GM12874 (cell line): ENCODE data around the gene MRPL55.

Source experiments
- TF ChIP-seq, protein P1 (sequence below): IDR thresholded peaks from 2 replicates; pipeline ENCODE4 v1.5.1; 2011; ENCODE audit warnings: low read depth, mild to moderate bottlenecking, control low read depth, low read length, moderate library complexity; ENCODE audit not compliant: insufficient read depth

MRPL55 gene

DNA sequence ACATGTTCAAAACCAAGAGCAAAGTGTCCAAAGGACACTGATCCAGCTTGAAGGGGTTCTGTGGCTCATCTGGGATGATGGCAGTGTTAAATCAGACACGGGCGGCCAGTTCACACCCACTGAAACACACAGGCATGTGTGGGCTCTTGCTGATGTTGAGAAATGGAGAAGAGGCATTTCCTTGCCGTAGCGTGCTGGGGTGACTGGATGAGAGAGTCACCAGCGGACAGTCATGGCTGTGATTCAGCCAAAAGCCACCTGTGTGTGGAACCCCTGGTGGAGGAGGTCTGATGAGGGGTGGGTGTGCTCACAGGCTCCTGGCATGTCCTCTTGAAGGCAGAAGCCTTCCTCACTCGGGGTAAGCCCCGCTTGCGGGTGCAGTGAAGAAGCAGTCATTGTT is 13.2 kb downstream of the MRPL55 start:
- TF ChIP-seq, protein P1, sequence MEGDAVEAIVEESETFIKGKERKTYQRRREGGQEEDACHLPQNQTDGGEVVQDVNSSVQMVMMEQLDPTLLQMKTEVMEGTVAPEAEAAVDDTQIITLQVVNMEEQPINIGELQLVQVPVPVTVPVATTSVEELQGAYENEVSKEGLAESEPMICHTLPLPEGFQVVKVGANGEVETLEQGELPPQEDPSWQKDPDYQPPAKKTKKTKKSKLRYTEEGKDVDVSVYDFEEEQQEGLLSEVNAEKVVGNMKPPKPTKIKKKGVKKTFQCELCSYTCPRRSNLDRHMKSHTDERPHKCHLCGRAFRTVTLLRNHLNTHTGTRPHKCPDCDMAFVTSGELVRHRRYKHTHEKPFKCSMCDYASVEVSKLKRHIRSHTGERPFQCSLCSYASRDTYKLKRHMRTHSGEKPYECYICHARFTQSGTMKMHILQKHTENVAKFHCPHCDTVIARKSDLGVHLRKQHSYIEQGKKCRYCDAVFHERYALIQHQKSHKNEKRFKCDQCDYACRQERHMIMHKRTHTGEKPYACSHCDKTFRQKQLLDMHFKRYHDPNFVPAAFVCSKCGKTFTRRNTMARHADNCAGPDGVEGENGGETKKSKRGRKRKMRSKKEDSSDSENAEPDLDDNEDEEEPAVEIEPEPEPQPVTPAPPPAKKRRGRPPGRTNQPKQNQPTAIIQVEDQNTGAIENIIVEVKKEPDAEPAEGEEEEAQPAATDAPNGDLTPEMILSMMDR: no peak

DNA sequence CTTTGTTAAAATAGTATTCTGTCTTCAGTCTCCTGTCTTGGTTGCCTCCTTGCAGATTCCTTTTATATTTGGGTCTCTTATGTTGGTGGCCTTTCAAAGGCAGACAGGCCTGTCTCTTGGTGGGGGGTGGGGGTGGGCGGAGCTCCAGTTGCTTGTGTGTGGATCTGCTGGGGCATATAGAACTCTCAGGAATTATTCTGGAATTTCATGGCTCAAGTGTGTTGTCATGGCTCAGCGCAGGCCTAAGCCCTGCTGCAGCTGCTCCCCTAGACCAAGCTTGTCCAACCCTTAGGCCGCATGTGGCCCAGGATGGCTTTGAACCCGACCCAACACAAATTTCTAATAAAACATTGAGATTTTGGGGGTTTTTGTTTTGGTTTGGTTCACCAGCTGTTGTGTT is 13.9 kb downstream of the MRPL55 start:
- TF ChIP-seq, protein P1: no peak

DNA sequence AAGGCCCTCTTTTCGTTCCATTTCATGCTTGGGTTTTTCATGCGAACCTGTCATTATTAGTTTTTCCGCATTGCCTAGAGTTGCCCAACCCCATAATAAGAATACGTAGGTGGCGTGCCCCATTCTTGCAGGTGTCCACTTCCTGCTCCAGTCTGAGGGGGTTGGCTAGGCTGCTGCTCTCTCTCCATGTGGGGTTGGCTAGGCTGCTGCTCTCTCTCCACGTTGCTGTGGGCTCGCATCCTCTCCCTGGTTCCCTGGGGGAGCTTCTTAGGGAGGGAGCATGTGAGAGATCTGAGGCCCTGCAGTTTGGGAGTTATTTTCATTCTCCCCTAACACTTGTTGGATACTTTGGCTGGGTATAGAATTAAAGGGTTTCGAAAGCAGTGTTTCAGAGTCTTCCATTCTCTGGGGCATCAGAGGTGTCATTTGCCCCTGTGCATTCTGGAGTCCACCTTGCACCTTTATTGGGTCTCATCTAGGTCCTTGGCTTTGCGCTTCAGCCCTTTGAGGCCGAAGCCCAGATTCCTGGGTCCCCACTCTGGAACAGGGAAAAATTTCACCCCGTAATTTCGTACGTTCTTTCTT is 14.6 kb downstream of the MRPL55 start:
- TF ChIP-seq, protein P1: no peak

DNA sequence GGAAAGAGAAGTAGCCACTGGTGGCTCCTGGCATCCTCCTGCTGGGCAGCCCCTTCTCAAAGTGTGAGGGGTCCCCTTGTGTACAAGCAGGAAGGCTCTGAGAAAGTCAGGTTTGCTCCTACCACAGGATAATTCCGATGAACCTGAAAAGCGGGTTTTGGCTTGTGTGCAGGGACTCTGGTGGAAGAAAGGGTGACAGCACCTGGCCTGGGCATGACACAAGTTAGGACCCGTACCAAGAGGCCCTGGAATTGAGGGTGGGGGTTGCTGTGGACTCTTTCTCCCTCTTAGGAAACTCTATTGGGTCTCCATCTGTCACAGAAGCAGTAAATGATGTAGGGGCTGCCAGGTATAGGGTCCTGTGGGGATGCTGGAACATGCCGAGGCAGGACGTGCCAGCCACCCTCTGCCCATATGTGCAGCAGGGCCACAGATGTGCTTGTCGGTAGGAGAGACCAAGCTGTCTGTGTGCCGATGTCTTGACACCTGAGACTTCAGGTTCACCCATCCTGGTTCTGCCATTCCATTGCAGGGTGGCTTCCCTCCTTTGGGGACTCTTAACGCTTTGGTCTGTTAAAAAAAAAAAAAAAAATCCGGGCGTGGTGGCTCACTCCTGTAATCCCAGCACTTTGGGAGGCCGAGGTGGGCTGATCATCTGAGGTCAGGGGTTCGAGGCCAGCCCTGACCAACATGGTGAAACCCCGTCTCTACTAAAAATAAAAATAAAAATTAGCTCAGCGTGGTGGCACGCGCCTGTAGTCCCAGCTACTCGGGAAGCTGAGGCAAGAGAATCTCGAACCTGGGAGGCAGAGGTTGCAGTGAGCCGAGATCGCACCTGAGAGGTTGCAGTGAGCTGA is 15.8 kb downstream of the MRPL55 start:
- TF ChIP-seq, protein P1: no peak

DNA sequence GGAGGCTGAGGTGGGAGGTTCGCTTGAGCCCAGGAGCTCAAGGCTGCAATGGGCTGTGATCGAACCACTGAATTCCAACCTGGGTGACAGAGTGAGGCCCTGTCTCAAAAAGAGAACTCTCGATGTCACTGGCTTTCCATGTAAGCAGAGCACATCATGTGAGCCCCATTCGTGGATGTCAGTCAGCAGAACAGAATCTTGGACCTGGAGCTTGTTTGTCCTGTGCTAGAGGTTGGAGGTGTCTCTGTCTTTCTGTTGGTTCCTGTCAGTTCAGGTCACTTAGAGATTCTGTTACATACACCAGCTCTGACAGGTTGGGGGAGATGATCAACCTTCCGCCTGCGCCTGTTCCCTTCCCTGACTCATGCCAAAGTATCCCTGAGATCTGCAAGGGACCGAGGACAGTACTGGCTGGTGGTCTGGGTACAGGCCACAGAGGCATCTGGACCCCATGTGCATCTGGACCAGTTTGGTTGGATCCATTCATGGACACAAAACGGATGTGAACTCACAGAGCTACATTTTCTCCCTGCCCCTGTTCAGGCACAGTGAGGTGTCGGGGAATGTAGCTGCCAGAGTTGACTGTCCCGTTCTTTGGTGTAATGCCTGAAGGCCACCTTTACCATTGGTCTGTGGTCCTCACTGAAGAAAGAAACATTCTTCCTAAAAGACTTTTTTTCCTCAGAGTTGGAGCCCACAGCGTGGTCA is 16.6 kb downstream of the MRPL55 start:
- TF ChIP-seq, protein P1: no peak

DNA sequence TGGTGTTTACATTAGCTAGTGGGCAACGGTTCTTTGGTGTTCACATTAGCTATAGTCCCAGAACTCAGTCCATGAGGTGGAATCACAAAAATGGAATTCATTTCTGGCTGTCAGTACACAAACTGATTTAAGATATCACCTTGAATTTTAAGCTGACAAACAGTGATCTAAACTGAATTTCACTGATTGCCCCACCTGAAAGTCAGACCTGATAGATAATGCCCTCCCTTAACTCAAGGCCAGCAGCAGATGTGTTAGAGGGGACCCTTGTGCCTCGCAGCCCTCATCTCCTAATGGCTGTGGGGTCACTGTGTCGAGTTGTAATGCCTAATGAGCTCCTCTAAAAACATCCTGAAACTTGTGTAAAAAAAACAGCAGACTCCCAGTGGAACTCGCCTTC is 18.0 kb downstream of the MRPL55 start:
- TF ChIP-seq, protein P1: no peak

DNA sequence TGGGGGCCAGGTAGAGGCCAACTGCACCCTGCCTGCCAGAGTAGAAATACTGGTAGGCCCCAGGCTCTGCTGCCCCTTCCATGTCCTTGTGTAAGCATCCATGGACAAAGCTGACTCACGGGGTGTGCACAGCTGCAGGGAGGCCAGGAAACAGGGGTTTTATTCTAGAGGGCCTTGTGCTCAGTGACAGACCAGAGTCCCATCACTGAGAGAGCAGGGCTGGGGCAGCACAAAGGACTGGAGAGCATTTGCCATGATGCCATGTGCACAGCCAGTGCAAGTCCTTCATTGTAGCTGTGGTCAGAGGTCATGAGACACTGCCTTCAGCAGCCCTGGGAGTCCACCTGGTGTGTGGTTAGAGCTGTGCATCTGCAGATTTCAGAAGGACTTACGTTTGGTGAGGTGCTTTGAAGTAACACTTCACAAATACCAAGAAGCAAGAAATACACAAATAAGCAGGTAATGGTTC is 18.5 kb downstream of the MRPL55 start:
- TF ChIP-seq, protein P1: no peak
